Measurements from ENCODE around the gene ECHDC1. TPM values are rescaled to one million over a fixed set of nuclear protein-coding genes. Genes with fewer than 3 reads are reported as not detected.

The ECHDC1 gene
- total and polyA plus RNA-seq, 2 of the 4 experiments (the other 2 are of a cell fraction): 33.1 to 40.3 TPM

- no peak for TF ChIP-seq MAZ (IDR thresholded peaks at IDR 0.05; ENCODE audit: borderline replicate concordance, low read depth, low read length)
- no peak for TF ChIP-seq CHD1 (IDR thresholded peaks at IDR 0.05; ENCODE audit: low read depth, low read length)
- no peak for TF ChIP-seq RFX5 (IDR thresholded peaks at IDR 0.05; ENCODE audit: low read depth, low read length)
- no peak for TF ChIP-seq RAD21 (IDR thresholded peaks at IDR 0.05; ENCODE audit: low read length)
- TF ChIP-seq, protein P1, sequence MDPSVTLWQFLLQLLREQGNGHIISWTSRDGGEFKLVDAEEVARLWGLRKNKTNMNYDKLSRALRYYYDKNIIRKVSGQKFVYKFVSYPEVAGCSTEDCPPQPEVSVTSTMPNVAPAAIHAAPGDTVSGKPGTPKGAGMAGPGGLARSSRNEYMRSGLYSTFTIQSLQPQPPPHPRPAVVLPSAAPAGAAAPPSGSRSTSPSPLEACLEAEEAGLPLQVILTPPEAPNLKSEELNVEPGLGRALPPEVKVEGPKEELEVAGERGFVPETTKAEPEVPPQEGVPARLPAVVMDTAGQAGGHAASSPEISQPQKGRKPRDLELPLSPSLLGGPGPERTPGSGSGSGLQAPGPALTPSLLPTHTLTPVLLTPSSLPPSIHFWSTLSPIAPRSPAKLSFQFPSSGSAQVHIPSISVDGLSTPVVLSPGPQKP (IDR thresholded peaks at IDR 0.05; ENCODE audit: borderline replicate concordance, low read depth, low read length): no peak
- TF ChIP-seq POLR2A (IDR thresholded peaks at IDR 0.05; ENCODE audit: low read depth, low read length): no peak
- TF ChIP-seq FOS (IDR thresholded peaks at IDR 0.05; ENCODE audit: low read depth, low read length): no peak
- TF ChIP-seq, protein P2, sequence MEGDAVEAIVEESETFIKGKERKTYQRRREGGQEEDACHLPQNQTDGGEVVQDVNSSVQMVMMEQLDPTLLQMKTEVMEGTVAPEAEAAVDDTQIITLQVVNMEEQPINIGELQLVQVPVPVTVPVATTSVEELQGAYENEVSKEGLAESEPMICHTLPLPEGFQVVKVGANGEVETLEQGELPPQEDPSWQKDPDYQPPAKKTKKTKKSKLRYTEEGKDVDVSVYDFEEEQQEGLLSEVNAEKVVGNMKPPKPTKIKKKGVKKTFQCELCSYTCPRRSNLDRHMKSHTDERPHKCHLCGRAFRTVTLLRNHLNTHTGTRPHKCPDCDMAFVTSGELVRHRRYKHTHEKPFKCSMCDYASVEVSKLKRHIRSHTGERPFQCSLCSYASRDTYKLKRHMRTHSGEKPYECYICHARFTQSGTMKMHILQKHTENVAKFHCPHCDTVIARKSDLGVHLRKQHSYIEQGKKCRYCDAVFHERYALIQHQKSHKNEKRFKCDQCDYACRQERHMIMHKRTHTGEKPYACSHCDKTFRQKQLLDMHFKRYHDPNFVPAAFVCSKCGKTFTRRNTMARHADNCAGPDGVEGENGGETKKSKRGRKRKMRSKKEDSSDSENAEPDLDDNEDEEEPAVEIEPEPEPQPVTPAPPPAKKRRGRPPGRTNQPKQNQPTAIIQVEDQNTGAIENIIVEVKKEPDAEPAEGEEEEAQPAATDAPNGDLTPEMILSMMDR (conservative IDR thresholded peaks at IDR 0.05; ENCODE audit: low read depth, low read length): no peak
- no peak for TF ChIP-seq RCOR1 (IDR thresholded peaks at IDR 0.05; ENCODE audit: insufficient replicate concordance, low read length)
- no peak for TF ChIP-seq SMC3 (IDR thresholded peaks at IDR 0.05; ENCODE audit: low read depth, low read length)
- TF ChIP-seq, protein P3, sequence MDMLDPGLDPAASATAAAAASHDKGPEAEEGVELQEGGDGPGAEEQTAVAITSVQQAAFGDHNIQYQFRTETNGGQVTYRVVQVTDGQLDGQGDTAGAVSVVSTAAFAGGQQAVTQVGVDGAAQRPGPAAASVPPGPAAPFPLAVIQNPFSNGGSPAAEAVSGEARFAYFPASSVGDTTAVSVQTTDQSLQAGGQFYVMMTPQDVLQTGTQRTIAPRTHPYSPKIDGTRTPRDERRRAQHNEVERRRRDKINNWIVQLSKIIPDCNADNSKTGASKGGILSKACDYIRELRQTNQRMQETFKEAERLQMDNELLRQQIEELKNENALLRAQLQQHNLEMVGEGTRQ (IDR thresholded peaks at IDR 0.05; ENCODE audit: low read depth, low read length): no peak
- no peak for TF ChIP-seq CEBPB (IDR thresholded peaks at IDR 0.05; ENCODE audit: low read depth, low read length)
- TF ChIP-seq MXI1 (IDR thresholded peaks at IDR 0.05; ENCODE audit: borderline replicate concordance, low read depth, low read length): no peak
- TF ChIP-seq NFE2L2 (IDR thresholded peaks at IDR 0.05; ENCODE audit: low read depth, low read length): no peak
- TF ChIP-seq BHLHE40 (IDR thresholded peaks at IDR 0.05; ENCODE audit: low read depth, low read length): no peak
- TF ChIP-seq MAFK (IDR thresholded peaks at IDR 0.05; ENCODE audit: low read depth, low read length): no peak
- no peak overlapping the region for H3K23ac ChIP-seq (ENCODE audit: low read depth, low read length)
- no peak overlapping the region for H3K14ac ChIP-seq (replicated peaks; ENCODE audit: low read depth, low read length)
- peaks cover 16 to 52% of the 10 kb centered on the region in 2 experiments for H3K79me1 ChIP-seq (ENCODE audit: low read depth in 1 of 2, low read length in 2 of 2)
- no peak overlapping the region for H4K8ac ChIP-seq (ENCODE audit: low read depth in 2 of 2, low read length in 2 of 2)
- no peak overlapping the region for H2AFZ ChIP-seq (replicated peaks; ENCODE audit: low read length, poor library complexity)
- no peaks in the 10 kb centered on the region for H3K36me3 ChIP-seq (ENCODE audit: control insufficient read depth, insufficient read depth, low read length)
- no TSS peak for BruUV-seq (replicated peaks)
- H3K9me1 ChIP-seq (ENCODE audit: insufficient read depth, low read length): no peaks in the 10 kb centered on the region
- CTCF ChIA-PET: no interaction called here
- H4K91ac ChIP-seq (ENCODE audit: insufficient read depth, low read depth, low read length): no peak overlapping the region
- H2BK5ac ChIP-seq (ENCODE audit: low read depth, low read length, poor library complexity, severe bottlenecking): no peak overlapping the region
- H3K4ac ChIP-seq (ENCODE audit: low read depth, low read length): no peak overlapping the region
- H2AK5ac ChIP-seq (ENCODE audit: low read depth, low read length): no peak overlapping the region
- no peak overlapping the region for H2AK9ac ChIP-seq (replicated peaks; ENCODE audit: low read depth, low read length, poor library complexity)
- peaks cover 6% of the 10 kb centered on the region for H3K4me1 ChIP-seq (ENCODE audit: control insufficient read depth, insufficient read depth, low read length)
- no peak overlapping the region for H3K27ac ChIP-seq (ENCODE audit: insufficient read depth, low read length)
- H3K9me3 ChIP-seq (ENCODE audit: control insufficient read depth, insufficient read depth, low read length): no peaks in the 10 kb centered on the region
- no peak overlapping the region for H3K4me3 ChIP-seq (ENCODE audit: insufficient read depth, low read depth, low read length)
- H2BK120ac ChIP-seq (ENCODE audit: low read depth, low read length): no peak overlapping the region
- DNase-seq (no peak), ATAC-seq (ENCODE audit: low read depth) (no peak)
- intact Hi-C loops (cut with micrococcal nuclease): no loop called here
- no peaks in the 10 kb centered on the region for H3K27me3 ChIP-seq (ENCODE audit: control insufficient read depth, insufficient read depth, low read length)
- no peak overlapping the region for H2BK15ac ChIP-seq (ENCODE audit: low read depth, low read length)
- no peak overlapping the region for H2BK20ac ChIP-seq (ENCODE audit: low read depth, low read length)
- POLR2A ChIA-PET (ENCODE audit: unreplicated experiment): no interaction called here
- dilution Hi-C loops (cut with HindIII; ENCODE audit: low sequenced_read_pairs, unreplicated experiment): no loop called here
- peaks cover 7% of the 10 kb centered on the region; the same call in 1 of the 2 replicates for H4K20me1 ChIP-seq (ENCODE audit: insufficient read depth, low read length)
- H3K4me2 ChIP-seq (ENCODE audit: low read depth, low read length): no peak overlapping the region
- H3K56ac ChIP-seq (ENCODE audit: extremely low read depth, insufficient read depth, low read length): no peak overlapping the region
- no peak overlapping the region for H3K18ac ChIP-seq (ENCODE audit: low read depth, low read length)
- in situ Hi-C loops (cut with MboI; ENCODE audit: low sequenced_read_pairs): no loop called here
- H4K5ac ChIP-seq (ENCODE audit: low read depth, low read length): no peak overlapping the region
- H3K9ac ChIP-seq (ENCODE audit: low read depth, low read length): no peak overlapping the region
Measured at GRCh38 chr6:127345521-127345920, 2.1 kb upstream of the ECHDC1 start.

All from IMR-90 (cell line).